Astrocyte of the spinal cord (primary cell): ENCODE results near the gene AKAP6.

ENCODE experiments used
- DNase-seq: peaks from one replicate; pipeline ENCODE4 v3.0.0; 2011; ENCODE audit warnings: low read depth, low spot score
- H3K4me3 ChIP-seq: 2 replicates; pipeline ENCODE4 v1.5.1; 2011; ENCODE audit warnings: low read depth, mild to moderate bottlenecking, low read length, moderate library complexity
- CTCF ChIP-seq: IDR thresholded peaks from 2 replicates; pipeline ENCODE4 v1.5.1; 2012; ENCODE audit warnings: low read depth, mild to moderate bottlenecking, low read length, inconsistent platforms
- in situ Hi-C: cut with HindIII; loops from 2 replicates; pipeline ENCODE4 v1.10.0; 2017; ENCODE audit warnings: low sequenced_read_pairs

Gene AKAP6

GRCh38 chr14:32375663-32376062, 46.6 kb downstream of the AKAP6 start:
- DNase-seq, result no peak
- no peak for TF ChIP-seq CTCF
- no peak overlapping the region for H3K4me3 ChIP-seq
- in situ Hi-C loops, result no loop called here

- DNase-seq, result no peak
- in situ Hi-C loops, result no loop called here
- TF ChIP-seq CTCF, result no peak
- H3K4me3 ChIP-seq, result no peak overlapping the region
These were observed 48.0 kb downstream of the AKAP6 start for GRCh38 chr14:32377046-32377646.

GRCh38 chr14:32378284-32378683, 49.2 kb downstream of the AKAP6 start:
- no peak for TF ChIP-seq CTCF
- in situ Hi-C loops, result no loop called here
- H3K4me3 ChIP-seq, result no peak overlapping the region
- DNase-seq, result no peak

GRCh38 chr14:32379447-32379846, 50.3 kb downstream of the AKAP6 start:
- TF ChIP-seq CTCF, result no peak
- in situ Hi-C loops, result no loop called here
- no peak overlapping the region for H3K4me3 ChIP-seq
- no peak for DNase-seq

GRCh38 chr14:32381869-32382268, 52.8 kb downstream of the AKAP6 start:
- no peak for TF ChIP-seq CTCF
- in situ Hi-C loops, result no loop called here

GRCh38 chr14:32382704-32383103, 53.6 kb downstream of the AKAP6 start:
- no peak overlapping the region for H3K4me3 ChIP-seq
- TF ChIP-seq CTCF, result peak; percentile 77
- peak; percentile 50 for DNase-seq
- in situ Hi-C loops, result no loop called here

More at GRCh38 chr14:32381869-32382268, 52.8 kb downstream of the AKAP6 start:
- H3K4me3 ChIP-seq, result no peak overlapping the region
- no peak for DNase-seq
